Ascending aorta (tissue), 2 donors: ENCODE measurements around the gene MCC. TPM values are rescaled to one million over a fixed set of nuclear protein-coding genes. Genes with fewer than 3 reads are reported as not detected.

Experiments used
- DNase-seq, 2 donors: peaks; one replicate each; pipeline ENCODE4 v3.0.0-alpha.2; 2019; ENCODE audit warnings: low spot score in 2 of 2
- H3K27ac ChIP-seq, 2 donors: fragments of 200-600 bp; sonication (generic); one replicate each; pipeline ENCODE4 v1.5.1; 2016 to 2017; ENCODE audit warnings: mild to moderate bottlenecking in 1 of 2
- H3K27me3 ChIP-seq: fragments of 200-600 bp; sonication (generic); one replicate; pipeline ENCODE4 v1.5.1; 2017
- H3K36me3 ChIP-seq, 2 donors: fragments of 200-600 bp; sonication (generic); one replicate each; pipeline ENCODE4 v1.5.1; 2016
- H3K4me1 ChIP-seq, 2 donors: fragments of 200-600 bp; sonication (generic); one replicate each; pipeline ENCODE4 v1.5.1; 2016 to 2017; ENCODE audit warnings: mild to moderate bottlenecking in 1 of 2
- H3K4me3 ChIP-seq, 2 donors: fragments of 200-600 bp; sonication (generic); one replicate each; pipeline ENCODE4 v1.5.1; 2016 to 2017; ENCODE audit warnings: mild to moderate bottlenecking in 1 of 2
- H3K9me3 ChIP-seq, 2 donors: fragments of 200-600 bp; sonication (generic); one replicate each; pipeline ENCODE4 v1.5.1; 2016
- CTCF ChIP-seq, 3 experiments: fragments of 200-600 bp in 2 of 3; fragments of 450-650 bp in 1 of 3; sonication (generic) in 2 of 3; IDR thresholded peaks; one replicate each; pipeline ENCODE4 v1.5.1; 2016 to 2019; ENCODE audit warnings: antibody characterized with exemption in 3 of 3, mild to moderate bottlenecking in 1 of 3, moderate library complexity in 1 of 3
- intact Hi-C: fragments of 100-400 bp; cut with DNase I; formaldehyde crosslinking; loops from one replicate; pipeline ENCODE4 v1.15.1; 2023
- total RNA-seq: library from RNA; depleted of rRNA; stranded (reverse); fragments of >200 nt; gene quantifications from one replicate; pipeline ENCODE4 v1.1.0, GENCODE V29; 2016

Gene MCC
- total RNA-seq, 1 donor from 2014 or later: 67.9 TPM

- no peak overlapping the region for H3K4me3 ChIP-seq
- no peak overlapping the region for H3K27ac ChIP-seq
- no peaks in the 10 kb centered on the region for H3K4me1 ChIP-seq
- H3K27me3 ChIP-seq: no peaks in the 10 kb centered on the region
- no peak for TF ChIP-seq CTCF (IDR thresholded peaks at IDR 0.05)
- DNase-seq: no peak
- H3K36me3 ChIP-seq: peaks cover 10 to 31% of the 10 kb centered on the region in 2 donors
- intact Hi-C loops: no loop called here
- no peaks in the 10 kb centered on the region for H3K9me3 ChIP-seq
Measured at GRCh38 chr5:113026211-113026610, 462.0 kb downstream of the MCC start.

- H3K4me3 ChIP-seq: no peak overlapping the region
- intact Hi-C loops: no loop called here
- TF ChIP-seq CTCF (IDR thresholded peaks at IDR 0.05): no peak
- no peaks in the 10 kb centered on the region for H3K27me3 ChIP-seq
- H3K36me3 ChIP-seq: peaks cover 10 to 36% of the 10 kb centered on the region in 2 donors
- H3K27ac ChIP-seq: no peak overlapping the region
- no peak for DNase-seq
- H3K9me3 ChIP-seq: no peaks in the 10 kb centered on the region
- no peaks in the 10 kb centered on the region for H3K4me1 ChIP-seq
Measured at GRCh38 chr5:113025596-113025995, 462.7 kb downstream of the MCC start.

GRCh38 chr5:113024076-113024697 is 464.1 kb downstream of the MCC start:
- TF ChIP-seq CTCF (IDR thresholded peaks at IDR 0.05): no peak
- no peaks in the 10 kb centered on the region for H3K9me3 ChIP-seq
- H3K27ac ChIP-seq: no peak overlapping the region
- no peak overlapping the region for H3K4me3 ChIP-seq
- H3K27me3 ChIP-seq: no peaks in the 10 kb centered on the region
- intact Hi-C loops: no loop called here
- H3K4me1 ChIP-seq: no peaks in the 10 kb centered on the region
- peaks cover 10 to 37% of the 10 kb centered on the region in 2 donors for H3K36me3 ChIP-seq
- no peak for DNase-seq

- Histone ChIP-seq H3K36me3 (peaks cover 11 to 26% of the 10 kb centered on the region in 2 donors), H3K4me1 (no peaks in the 10 kb centered on the region), H3K9me3 (no peaks in the 10 kb centered on the region), H3K27me3 (no peaks in the 10 kb centered on the region), H3K27ac (no peak overlapping the region), H3K4me3 (no peak overlapping the region)
- no peak for DNase-seq
- no peak for TF ChIP-seq CTCF (IDR thresholded peaks at IDR 0.05)
- intact Hi-C loops: no loop called here
Measured at GRCh38 chr5:113022661-113023060, 465.6 kb downstream of the MCC start.

GRCh38 chr5:113020461-113021273 is 467.6 kb downstream of the MCC start:
- TF ChIP-seq CTCF (IDR thresholded peaks at IDR 0.05): no peak
- H3K27me3 ChIP-seq: no peaks in the 10 kb centered on the region
- no peak for DNase-seq
- H3K36me3 ChIP-seq: peaks cover 4 to 18% of the 10 kb centered on the region in 2 donors
- H3K4me1 ChIP-seq: no peaks in the 10 kb centered on the region
- no peak overlapping the region for H3K4me3 ChIP-seq
- no peak overlapping the region for H3K27ac ChIP-seq
- no peaks in the 10 kb centered on the region for H3K9me3 ChIP-seq
- intact Hi-C loops: no loop called here
